ENCODE results near the gene S1PR4. TPM values are rescaled to one million over a fixed set of nuclear protein-coding genes. Genes with fewer than 3 reads are reported as not detected.
"Not testable (repeated sequence)": the region's sequence is repeated elsewhere in the genome, so short reads cannot be mapped to it uniquely, and the experiment has no call there.

The S1PR4 gene
- polyA plus RNA-seq, 1 of the 3 experiments (the other 2 are of a cell fraction), result not detected

GRCh38 chr19:3201911-3202310 lies 23.3 kb downstream of the S1PR4 start:
- H3F3A ChIP-seq (replicated peaks; ENCODE audit: insufficient read depth), result no peaks in the 10 kb centered on the region
- ChIA-PET CTCF (interaction anchor here (0.5 to 1.0 kb wide), 2 partner anchors 9 to 30 kb away, joined by 3 to 4 read pairs; no protein-coding TSS in a partner anchor), POLR2A (no interaction called here)
- no peak overlapping the region for H3K4me3 ChIP-seq (ENCODE audit: low read depth in 2 of 2, low read length in 1 of 2)
- no peaks in the 10 kb centered on the region for H3K27me3 ChIP-seq (ENCODE audit: insufficient read depth)
- no peaks in the 10 kb centered on the region for H3K9me3 ChIP-seq
- H3K9ac ChIP-seq, result no peak overlapping the region
- H4K20me1 ChIP-seq (ENCODE audit: insufficient read depth), result no peaks in the 10 kb centered on the region
- no peaks in the 10 kb centered on the region for H3K79me2 ChIP-seq (ENCODE audit: insufficient read depth)
- no peak overlapping the region for H3K4me2 ChIP-seq
- H2AFZ ChIP-seq (ENCODE audit: low read depth), result no peak overlapping the region
- H3K9me2 ChIP-seq, result no peaks in the 10 kb centered on the region
- no CpG with 5 or more reads among the region's 14 CpGs for WGBS (ENCODE audit: low lambda C conversion rate)
- TF ChIP-seq CHD2 (IDR thresholded peaks at IDR 0.05; ENCODE audit: low read length, partially characterized antibody) (no peak), TEAD4 (IDR thresholded peaks at IDR 0.05; ENCODE audit: borderline replicate concordance, insufficient read depth) (no peak), SIN3A (IDR thresholded peaks at IDR 0.05; ENCODE audit: borderline replicate concordance, low read depth, low read length) (no peak)
- peaks cover 5 to 31% of the 10 kb centered on the region in 2 experiments for H3K36me3 ChIP-seq (replicated peaks in 1 of 2; ENCODE audit: control insufficient read depth in 1 of 2, insufficient read depth in 2 of 2, low read length in 1 of 2)
- H3K27ac ChIP-seq (ENCODE audit: low read depth in 2 of 2, low read length in 1 of 2), result no peak overlapping the region
- H3K4me1 ChIP-seq (ENCODE audit: control insufficient read depth in 1 of 2, insufficient read depth in 2 of 2, low read depth in 1 of 2, low read length in 1 of 2), result no peaks in the 10 kb centered on the region
- no peak for DNase-seq

GRCh38 chr19:3202346-3202745 lies 23.8 kb downstream of the S1PR4 start:
- WGBS (ENCODE audit: low lambda C conversion rate), result 96% methylated on average over 4 of the region's 12 CpGs
- Histone ChIP-seq H3K27me3 (ENCODE audit: insufficient read depth) (no peaks in the 10 kb centered on the region), H3K4me1 (ENCODE audit: control insufficient read depth in 1 of 2, insufficient read depth in 2 of 2, low read depth in 1 of 2, low read length in 1 of 2) (no peaks in the 10 kb centered on the region), H3K4me3 (ENCODE audit: low read depth in 2 of 2, low read length in 1 of 2) (no peak overlapping the region), H3K79me2 (ENCODE audit: insufficient read depth) (no peaks in the 10 kb centered on the region), H3K9me2 (no peaks in the 10 kb centered on the region), H4K20me1 (ENCODE audit: insufficient read depth) (no peaks in the 10 kb centered on the region), H2AFZ (ENCODE audit: low read depth) (no peak overlapping the region), H3K36me3 (replicated peaks in 1 of 2; ENCODE audit: control insufficient read depth in 1 of 2, insufficient read depth in 2 of 2, low read length in 1 of 2) (peaks cover 5 to 35% of the 10 kb centered on the region in 2 experiments), H3K9ac (no peak overlapping the region), H3K9me3 (no peaks in the 10 kb centered on the region), H3K4me2 (no peak overlapping the region), H3F3A (replicated peaks; ENCODE audit: insufficient read depth) (no peaks in the 10 kb centered on the region), H3K27ac (ENCODE audit: low read depth in 2 of 2, low read length in 1 of 2) (no peak overlapping the region)
- ChIA-PET POLR2A (no interaction called here), CTCF (interaction anchor here (0.5 to 1.0 kb wide), 2 partner anchors 8 to 30 kb away, joined by 3 to 4 read pairs; no protein-coding TSS in a partner anchor)
- TF ChIP-seq ELF1 (IDR thresholded peaks at IDR 0.05) (no peak), FOSL2 (IDR thresholded peaks at IDR 0.05; ENCODE audit: borderline replicate concordance, low read depth) (no peak), RFX5 (IDR thresholded peaks at IDR 0.05; ENCODE audit: low read length) (no peak), MEF2A (IDR thresholded peaks at IDR 0.05; ENCODE audit: borderline replicate concordance, low read depth) (no peak), SMC3 (IDR thresholded peaks at IDR 0.05; ENCODE audit: low read depth, low read length) (no peak), MAX (IDR thresholded peaks at IDR 0.05; ENCODE audit: low read depth) (no peak), TEAD4 (IDR thresholded peaks at IDR 0.05; ENCODE audit: borderline replicate concordance, insufficient read depth) (no peak)
- DNase-seq, result no peak

DNA sequence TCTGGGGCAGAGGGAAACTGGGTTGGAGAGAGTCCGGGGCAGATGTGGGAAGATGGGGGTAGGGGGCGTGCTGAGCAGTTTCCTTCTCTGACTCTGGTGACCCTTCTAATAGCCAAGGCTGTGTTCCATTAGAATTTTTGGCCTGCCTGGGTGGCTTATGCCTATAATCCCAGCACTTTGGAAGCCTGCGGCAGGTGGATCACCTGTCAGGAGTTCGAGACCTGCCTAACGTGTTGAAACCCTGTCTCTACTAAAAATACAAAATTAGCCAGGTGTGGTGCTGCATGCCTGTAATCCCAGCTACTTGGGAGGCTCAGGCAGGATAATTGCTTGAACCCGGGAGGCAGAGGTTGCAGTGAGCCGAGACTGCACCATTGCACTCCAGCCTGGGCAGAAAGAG lies 24.3 kb downstream of the S1PR4 start:
- WGBS (ENCODE audit: low lambda C conversion rate), result 96% methylated on average over 7 of the region's 7 CpGs
- H3K9ac ChIP-seq; H3K4me2 ChIP-seq; H3K4me1 ChIP-seq (ENCODE audit: control insufficient read depth in 1 of 2, insufficient read depth in 2 of 2, low read depth in 1 of 2, low read length in 1 of 2); DNase-seq; POLR2A ChIA-PET; H3K27ac ChIP-seq (ENCODE audit: low read depth in 2 of 2, low read length in 1 of 2); H3K27me3 ChIP-seq (ENCODE audit: insufficient read depth); H3K9me2 ChIP-seq; H3K79me2 ChIP-seq (ENCODE audit: insufficient read depth); H2AFZ ChIP-seq (ENCODE audit: low read depth); H3K9me3 ChIP-seq; H4K20me1 ChIP-seq (ENCODE audit: insufficient read depth); H3F3A ChIP-seq (replicated peaks; ENCODE audit: insufficient read depth); H3K4me3 ChIP-seq (ENCODE audit: low read depth in 2 of 2, low read length in 1 of 2): not testable (repeated sequence)
- peaks cover 5 to 41% of the 10 kb centered on the region in 2 experiments for H3K36me3 ChIP-seq (replicated peaks in 1 of 2; ENCODE audit: control insufficient read depth in 1 of 2, insufficient read depth in 2 of 2, low read length in 1 of 2)
- CTCF ChIA-PET, result interaction anchor here (0.6 kb wide), 1 partner anchor 74 kb away, joined by 3 read pairs; no protein-coding TSS in a partner anchor
